HG03432 (cell line): Measurements from ENCODE around the gene KIFC3.

Experiments
- ATAC-seq: cut with Tn5 transposase; IDR thresholded peaks from one replicate; pipeline ENCODE4 v1.9.1; 2021; ENCODE audit warnings: mild to moderate bottlenecking, moderate library complexity; ENCODE audit not compliant: unreplicated experiment

Gene KIFC3

GRCh38 chr16:57769541-57770145 is 32.6 kb downstream of the KIFC3 start:
- no peak for ATAC-seq

GRCh38 chr16:57766714-57767348 is 35.5 kb downstream of the KIFC3 start:
- no peak for ATAC-seq

GRCh38 chr16:57765160-57765728 is 37.0 kb downstream of the KIFC3 start:
- ATAC-seq: no peak

GRCh38 chr16:57764341-57765159 is 37.7 kb downstream of the KIFC3 start:
- no peak for ATAC-seq

GRCh38 chr16:57764006-57764340 is 38.3 kb downstream of the KIFC3 start:
- no peak for ATAC-seq

- ATAC-seq: no peak
Measured at GRCh38 chr16:57763285-57764005, 38.8 kb downstream of the KIFC3 start.

- ATAC-seq: no peak
Measured at GRCh38 chr16:57762365-57763040, 39.8 kb downstream of the KIFC3 start.

GRCh38 chr16:57761957-57762356 is 40.3 kb downstream of the KIFC3 start:
- ATAC-seq: no peak

- ATAC-seq: no peak
Measured at GRCh38 chr16:57761301-57761700, 41.0 kb downstream of the KIFC3 start.

GRCh38 chr16:57760357-57761160 is 41.7 kb downstream of the KIFC3 start:
- ATAC-seq: no peak

GRCh38 chr16:57759541-57760356 is 42.5 kb downstream of the KIFC3 start:
- no peak for ATAC-seq

GRCh38 chr16:57759131-57759530 is 43.2 kb downstream of the KIFC3 start:
- ATAC-seq: no peak

GRCh38 chr16:57758331-57759117 is 43.8 kb downstream of the KIFC3 start:
- no peak for ATAC-seq

GRCh38 chr16:57757883-57758282 is 44.4 kb downstream of the KIFC3 start:
- ATAC-seq: no peak

GRCh38 chr16:57757326-57757786 is 44.9 kb downstream of the KIFC3 start:
- peak; percentile 88 for ATAC-seq

GRCh38 chr16:57756424-57757325 is 45.6 kb downstream of the KIFC3 start:
- ATAC-seq: peak; percentile 8
